HL-60 (cell line): ENCODE results near the gene SPEM2.

Experiments
- DNase-seq, 2 experiments: peaks; one replicate each; pipeline ENCODE4 v3.0.0-alpha.2; 2010 to 2020; ENCODE audit warnings: low read depth in 1 of 2, low spot score in 1 of 2
- H3K27ac ChIP-seq: fragments of 250-450 bp; sonication (Bioruptor Pico); replicated peaks from 2 replicates; pipeline ENCODE4 v1.5.1; 2020; ENCODE audit warnings: mild to moderate bottlenecking, moderate library complexity
- H3K27me3 ChIP-seq: fragments of 250-450 bp; sonication (Bioruptor Pico); 2 replicates; pipeline ENCODE4 v1.5.1; 2021; ENCODE audit warnings: mild to moderate bottlenecking, moderate library complexity; ENCODE audit not compliant: insufficient read depth, poor library complexity, severe bottlenecking
- H3K4me3 ChIP-seq: replicated peaks from 2 replicates; pipeline ENCODE4 v1.5.1; 2011; ENCODE audit warnings: mild to moderate bottlenecking, control low read depth, low read length; ENCODE audit not compliant: insufficient read depth
- CTCF ChIP-seq: IDR thresholded peaks from one replicate; pipeline ENCODE4 v1.5.1; 2011; ENCODE audit warnings: low read length, control low read depth, inconsistent platforms; ENCODE audit not compliant: insufficient read depth
- GABPA ChIP-seq: IDR thresholded peaks from 2 replicates; pipeline ENCODE4 v1.6.1; 2012; ENCODE audit warnings: low read depth
- POLR2AphosphoS5 ChIP-seq: IDR thresholded peaks from 2 replicates; pipeline ENCODE4 v1.6.1; 2012; ENCODE audit warnings: low read depth
- REST ChIP-seq: IDR thresholded peaks from 2 replicates; pipeline ENCODE4 v1.6.1; 2012; ENCODE audit warnings: low read depth; ENCODE audit not compliant: insufficient replicate concordance
- SPI1 ChIP-seq: IDR thresholded peaks from 2 replicates; pipeline ENCODE4 v1.6.1; 2012; ENCODE audit warnings: low read depth, mild to moderate bottlenecking, borderline replicate concordance

SPEM2 gene

GRCh38 chr17:7384489-7385081 lies 40.8 kb upstream of the SPEM2 start:
- DNase-seq = no peak
- H3K27ac ChIP-seq = no peak overlapping the region
- no peaks in the 10 kb centered on the region for H3K27me3 ChIP-seq
- no peak for TF ChIP-seq SPI1
- no peak for TF ChIP-seq GABPA
- TF ChIP-seq CTCF = no peak
- TF ChIP-seq REST = no peak
- no peak for TF ChIP-seq POLR2AphosphoS5
- H3K4me3 ChIP-seq = no peak overlapping the region

GRCh38 chr17:7388856-7389255 lies 36.6 kb upstream of the SPEM2 start:
- DNase-seq = no peak
- Histone ChIP-seq H3K27ac (no peak overlapping the region), H3K4me3 (no peak overlapping the region), H3K27me3 (no peaks in the 10 kb centered on the region)
- TF ChIP-seq CTCF = no peak
- no peak for TF ChIP-seq SPI1
- TF ChIP-seq REST = no peak

- Histone ChIP-seq H3K27ac (no peak overlapping the region), H3K4me3 (no peak overlapping the region), H3K27me3 (no peaks in the 10 kb centered on the region)
- no peak for TF ChIP-seq CTCF
- TF ChIP-seq SPI1 = no peak
- no peak for TF ChIP-seq REST
- TF ChIP-seq POLR2AphosphoS5 = no peak
- no peak for TF ChIP-seq GABPA
- no peak for DNase-seq
These were observed 35.2 kb upstream of the SPEM2 start for GRCh38 chr17:7389924-7390910.
